ENCODE results near the gene ABR. TPM values are rescaled to one million over a fixed set of nuclear protein-coding genes. Genes with fewer than 3 reads are reported as not detected.
"Not testable (repeated sequence)": the region's sequence is repeated elsewhere in the genome, so short reads cannot be mapped to it uniquely, and the experiment has no call there.

ABR gene
- total RNA-seq, 2 experiments from 2014 or later: 143 to 156 TPM

GRCh38 chr17:1108765-1109605 lies 70.8 kb downstream of the ABR start:
- H3K27ac Mint-ChIP-seq: peak overlapping the region; percentile 84
- ChIA-PET POLR2A (interaction anchor here (0.5 to 1.3 kb wide), 2 partner anchors 75 to 89 kb away, joined by 3 read pairs; no protein-coding TSS in a partner anchor), CTCF (interaction anchor here (0.7 to 1.5 kb wide), 4 partner anchors 11 to 53 kb away, joined by 4 to 6 read pairs (median 4); no protein-coding TSS in a partner anchor)
- no peaks in the 10 kb centered on the region for H3K27me3 Mint-ChIP-seq (ENCODE audit: low read depth)
- peaks cover 14% of the 10 kb centered on the region for H3K36me3 Mint-ChIP-seq (ENCODE audit: low read depth)
- peak; percentile 78 for DNase-seq
- peak; percentile 86 for ATAC-seq
- no peaks in the 10 kb centered on the region for H3K9me3 Mint-ChIP-seq (ENCODE audit: insufficient read depth)
- H3K4me1 Mint-ChIP-seq (ENCODE audit: low read depth): peaks cover 51% of the 10 kb centered on the region
- H3K4me3 Mint-ChIP-seq: peak overlapping the region; percentile 83

- H3K4me1 Mint-ChIP-seq (ENCODE audit: low read depth): peaks cover 54% of the 10 kb centered on the region
Measured at GRCh38 chr17:1108478-1108764, 71.4 kb downstream of the ABR start.

GRCh38 chr17:1107777-1108477 lies 71.9 kb downstream of the ABR start:
- peaks cover 21% of the 10 kb centered on the region for H3K36me3 Mint-ChIP-seq (ENCODE audit: low read depth)
- peak; percentile 35 for DNase-seq
- POLR2A ChIA-PET: interaction anchor here (1.3 kb wide), 1 partner anchor 90 kb away, joined by 3 read pairs; no protein-coding TSS in a partner anchor
- no peaks in the 10 kb centered on the region for H3K27me3 Mint-ChIP-seq (ENCODE audit: low read depth)
- peak overlapping the region; percentile 71 for H3K4me3 Mint-ChIP-seq
- CTCF ChIA-PET: interaction anchor here (0.7 to 1.5 kb wide), 5 partner anchors 11 to 52 kb away, joined by 3 to 6 read pairs (median 4); no protein-coding TSS in a partner anchor
- H3K27ac Mint-ChIP-seq: peak overlapping the region; percentile 65
- peak; percentile 4 for ATAC-seq
- H3K4me1 Mint-ChIP-seq (ENCODE audit: low read depth): peaks cover 54% of the 10 kb centered on the region
- no peaks in the 10 kb centered on the region for H3K9me3 Mint-ChIP-seq (ENCODE audit: insufficient read depth)

More at GRCh38 chr17:1108478-1108764, 71.4 kb downstream of the ABR start:
- H3K27ac Mint-ChIP-seq: no peak overlapping the region
- peaks cover 19% of the 10 kb centered on the region for H3K36me3 Mint-ChIP-seq (ENCODE audit: low read depth)
- H3K27me3 Mint-ChIP-seq (ENCODE audit: low read depth): no peaks in the 10 kb centered on the region
- no peaks in the 10 kb centered on the region for H3K9me3 Mint-ChIP-seq (ENCODE audit: insufficient read depth)
- ChIA-PET POLR2A (interaction anchor here (0.5 to 1.3 kb wide), 2 partner anchors 76 to 90 kb away, joined by 3 read pairs; no protein-coding TSS in a partner anchor), CTCF (interaction anchor here (0.7 to 1.5 kb wide), 5 partner anchors 11 to 52 kb away, joined by 3 to 6 read pairs (median 4); no protein-coding TSS in a partner anchor)
- DNase-seq: no peak
- peak overlapping the region; percentile 71 for H3K4me3 Mint-ChIP-seq
- no peak for ATAC-seq

- Mint-ChIP-seq H3K9me3 (ENCODE audit: insufficient read depth) (no peaks in the 10 kb centered on the region), H3K4me3 (peak overlapping the region; percentile 71), H3K4me1 (ENCODE audit: low read depth) (peaks cover 50% of the 10 kb centered on the region), H3K36me3 (ENCODE audit: low read depth) (peaks cover 22% of the 10 kb centered on the region), H3K27ac (peak overlapping the region; percentile 65), H3K27me3 (ENCODE audit: low read depth) (no peaks in the 10 kb centered on the region)
- no peak for DNase-seq
- ATAC-seq: no peak
- CTCF ChIA-PET: interaction anchor here (1.5 kb wide), 1 partner anchor 51 kb away, joined by 5 read pairs; no protein-coding TSS in a partner anchor
- POLR2A ChIA-PET: no interaction called here
Measured at GRCh38 chr17:1107083-1107776, 72.6 kb downstream of the ABR start.

- H3K36me3 Mint-ChIP-seq (ENCODE audit: low read depth): peaks cover 37% of the 10 kb centered on the region
- no peak overlapping the region for H3K27ac Mint-ChIP-seq
- no peaks in the 10 kb centered on the region for H3K27me3 Mint-ChIP-seq (ENCODE audit: low read depth)
- CTCF ChIA-PET: no interaction called here
- POLR2A ChIA-PET: no interaction called here
- no peak overlapping the region for H3K4me3 Mint-ChIP-seq
- peaks cover 30% of the 10 kb centered on the region for H3K4me1 Mint-ChIP-seq (ENCODE audit: low read depth)
- DNase-seq (no peak), ATAC-seq (no peak)
- H3K9me3 Mint-ChIP-seq (ENCODE audit: insufficient read depth): no peaks in the 10 kb centered on the region
Measured at GRCh38 chr17:1104222-1104621, 75.6 kb downstream of the ABR start.

GRCh38 chr17:1100382-1100781 lies 79.4 kb downstream of the ABR start:
- ATAC-seq (no peak), DNase-seq (no peak)
- Mint-ChIP-seq H3K36me3 (ENCODE audit: low read depth) (peaks cover 41% of the 10 kb centered on the region), H3K27me3 (ENCODE audit: low read depth) (no peaks in the 10 kb centered on the region), H3K4me1 (ENCODE audit: low read depth) (peaks cover 38% of the 10 kb centered on the region), H3K27ac (no peak overlapping the region), H3K9me3 (ENCODE audit: insufficient read depth) (no peaks in the 10 kb centered on the region), H3K4me3 (no peak overlapping the region)
- CTCF ChIA-PET: no interaction called here
- POLR2A ChIA-PET: no interaction called here

- H3K27ac Mint-ChIP-seq: peak overlapping the region; percentile 14
- DNase-seq (no peak), ATAC-seq (no peak)
- CTCF ChIA-PET: interaction anchor here (0.9 kb wide), 1 partner anchor 41 kb away, joined by 4 read pairs; no protein-coding TSS in a partner anchor
- H3K27me3 Mint-ChIP-seq (ENCODE audit: low read depth): no peaks in the 10 kb centered on the region
- peaks cover 52% of the 10 kb centered on the region for H3K36me3 Mint-ChIP-seq (ENCODE audit: low read depth)
- no peaks in the 10 kb centered on the region for H3K9me3 Mint-ChIP-seq (ENCODE audit: insufficient read depth)
- H3K4me3 Mint-ChIP-seq: no peak overlapping the region
- peaks cover 45% of the 10 kb centered on the region for H3K4me1 Mint-ChIP-seq (ENCODE audit: low read depth)
- POLR2A ChIA-PET: no interaction called here
Measured at GRCh38 chr17:1099242-1099641, 80.5 kb downstream of the ABR start.

- Mint-ChIP-seq H3K27ac (peak overlapping the region; percentile 74), H3K4me1 (ENCODE audit: low read depth) (peaks cover 43% of the 10 kb centered on the region), H3K36me3 (ENCODE audit: low read depth) (peaks cover 54% of the 10 kb centered on the region)
- POLR2A ChIA-PET; H3K4me3 Mint-ChIP-seq; H3K27me3 Mint-ChIP-seq (ENCODE audit: low read depth); DNase-seq; ATAC-seq; H3K9me3 Mint-ChIP-seq (ENCODE audit: insufficient read depth): not testable (repeated sequence)
- CTCF ChIA-PET: interaction anchor here (0.9 kb wide), 1 partner anchor 40 kb away, joined by 4 read pairs; no protein-coding TSS in a partner anchor
Measured at GRCh38 chr17:1097972-1098744, 81.6 kb downstream of the ABR start.

GRCh38 chr17:1096215-1096614 lies 83.6 kb downstream of the ABR start:
- CTCF ChIA-PET: interaction anchor here (0.8 to 1.5 kb wide), 5 partner anchors 12 to 102 kb away, joined by 3 to 8 read pairs (median 5); no protein-coding TSS in a partner anchor
- POLR2A ChIA-PET: interaction anchor here (1.2 kb wide), 1 partner anchor 19 kb away, joined by 4 read pairs; no protein-coding TSS in a partner anchor
- peak overlapping the region; percentile 32 for H3K4me3 Mint-ChIP-seq
- no peaks in the 10 kb centered on the region for H3K9me3 Mint-ChIP-seq (ENCODE audit: insufficient read depth)
- DNase-seq (no peak), ATAC-seq (peak; percentile 41)
- H3K36me3 Mint-ChIP-seq (ENCODE audit: low read depth): peaks cover 48% of the 10 kb centered on the region
- peaks cover 43% of the 10 kb centered on the region for H3K4me1 Mint-ChIP-seq (ENCODE audit: low read depth)
- H3K27me3 Mint-ChIP-seq (ENCODE audit: low read depth): no peaks in the 10 kb centered on the region
- peak overlapping the region; percentile 53 for H3K27ac Mint-ChIP-seq

- peak overlapping the region; percentile 51 for H3K4me3 Mint-ChIP-seq
- peaks cover 43% of the 10 kb centered on the region for H3K4me1 Mint-ChIP-seq (ENCODE audit: low read depth)
- peaks cover 47% of the 10 kb centered on the region for H3K36me3 Mint-ChIP-seq (ENCODE audit: low read depth)
- no peaks in the 10 kb centered on the region for H3K27me3 Mint-ChIP-seq (ENCODE audit: low read depth)
- no peaks in the 10 kb centered on the region for H3K9me3 Mint-ChIP-seq (ENCODE audit: insufficient read depth)
- ChIA-PET CTCF (interaction anchor here (1.4 kb wide), 1 partner anchor 40 kb away, joined by 5 read pairs; no protein-coding TSS in a partner anchor), POLR2A (no interaction called here)
- no peak for ATAC-seq
- DNase-seq: no peak
- H3K27ac Mint-ChIP-seq: peak overlapping the region; percentile 53
Measured at GRCh38 chr17:1095853-1096173, 84.0 kb downstream of the ABR start.
